ENCODE data around the gene MYO5C. TPM values are rescaled to one million over a fixed set of nuclear protein-coding genes. Genes with fewer than 3 reads are reported as not detected.

MYO5C gene
- total RNA-seq, 1 experiment from 2014 or later, result 28.2 TPM

GRCh38 chr15:52155878-52156277 is 139.7 kb downstream of the MYO5C start:
- CTCF ChIA-PET, result interaction anchor here (0.6 kb wide), 1 partner anchor 18 kb away, joined by 4 read pairs; no protein-coding TSS in a partner anchor
- H3K4me1 ChIP-seq (ENCODE audit: control insufficient read depth, insufficient read depth, low read length), result no peaks in the 10 kb centered on the region
- H3K9me3 ChIP-seq (ENCODE audit: control insufficient read depth, insufficient read depth, low read depth, low read length), result no peaks in the 10 kb centered on the region
- ATAC-seq (no peak), DNase-seq (ENCODE audit: low read depth, low spot score) (no peak)
- POLR2A ChIA-PET, result no interaction called here
- H3K36me3 ChIP-seq (ENCODE audit: control insufficient read depth, insufficient read depth, low read length), result no peaks in the 10 kb centered on the region
- H3K27me3 ChIP-seq (ENCODE audit: control insufficient read depth, insufficient read depth, low read length), result no peaks in the 10 kb centered on the region
- intact Hi-C loops (cut with micrococcal nuclease; ENCODE audit: unreplicated experiment), result no loop called here
- in situ Hi-C loops (cut with HindIII; ENCODE audit: low pct_unique_long_range_greater_than_20kb, low sequenced_read_pairs), result no loop called here
- no peak for TF ChIP-seq SIN3A (IDR thresholded peaks at IDR 0.05; ENCODE audit: borderline replicate concordance, insufficient read depth, low read depth, low read length)
- TF ChIP-seq TCF7L2 (IDR thresholded peaks at IDR 0.05; ENCODE audit: low read depth, low read length), result no peak
- TF ChIP-seq REST (IDR thresholded peaks at IDR 0.05; ENCODE audit: insufficient read depth in 1 of 2, low read depth in 2 of 2, low read length in 1 of 2), result no peak
- TF ChIP-seq POLR2AphosphoS5 (IDR thresholded peaks at IDR 0.05; ENCODE audit: low read depth, low read length), result no peak
- no peak for TF ChIP-seq CTCF (IDR thresholded peaks at IDR 0.05)
- no peak overlapping the region for H3K27ac ChIP-seq (ENCODE audit: low read length)
- no TSS peak for BruUV-seq (replicated peaks)
- H3K4me3 ChIP-seq (ENCODE audit: low read depth in 2 of 2, low read length in 2 of 2), result no peak overlapping the region

GRCh38 chr15:52154896-52155865 is 140.4 kb downstream of the MYO5C start:
- intact Hi-C loops (cut with micrococcal nuclease; ENCODE audit: unreplicated experiment) (no loop called here), in situ Hi-C loops (cut with HindIII; ENCODE audit: low pct_unique_long_range_greater_than_20kb, low sequenced_read_pairs) (no loop called here)
- H3K27me3 ChIP-seq (ENCODE audit: control insufficient read depth, insufficient read depth, low read length), result no peaks in the 10 kb centered on the region
- DNase-seq (ENCODE audit: low read depth, low spot score), result no peak
- H3K36me3 ChIP-seq (ENCODE audit: control insufficient read depth, insufficient read depth, low read length), result no peaks in the 10 kb centered on the region; the same call in 1 of the 2 replicates
- H3K9me3 ChIP-seq (ENCODE audit: control insufficient read depth, insufficient read depth, low read depth, low read length), result no peaks in the 10 kb centered on the region
- no peak overlapping the region for H3K27ac ChIP-seq (ENCODE audit: low read length)
- ChIA-PET CTCF (interaction anchor here (0.6 kb wide), 1 partner anchor 17 kb away, joined by 4 read pairs; no protein-coding TSS in a partner anchor), POLR2A (no interaction called here)
- BruUV-seq (replicated peaks), result no TSS peak
- TF ChIP-seq SIN3A (IDR thresholded peaks at IDR 0.05; ENCODE audit: borderline replicate concordance, insufficient read depth, low read depth, low read length) (no peak), REST (IDR thresholded peaks at IDR 0.05; ENCODE audit: insufficient read depth in 1 of 2, low read depth in 2 of 2, low read length in 1 of 2) (no peak), POLR2AphosphoS5 (IDR thresholded peaks at IDR 0.05; ENCODE audit: low read depth, low read length) (no peak), CTCF (IDR thresholded peaks at IDR 0.05) (no peak), TCF7L2 (IDR thresholded peaks at IDR 0.05; ENCODE audit: low read depth, low read length) (no peak)
- no peak for ATAC-seq
- no peak overlapping the region for H3K4me3 ChIP-seq (ENCODE audit: low read depth in 2 of 2, low read length in 2 of 2)
- no peaks in the 10 kb centered on the region for H3K4me1 ChIP-seq (ENCODE audit: control insufficient read depth, insufficient read depth, low read length)

All from Panc1 (cell line).